Activated CD4-positive, alpha-beta memory T cell treated with anti-CD3 and anti-CD28 coated beads for 36 hours (primary cell): ENCODE measurements around the gene ZNF316. TPM values are rescaled to one million over a fixed set of nuclear protein-coding genes. Genes with fewer than 3 reads are reported as not detected.

ENCODE experiments used
- CTCF ChIA-PET: fragments of 350-600 bp; sonication (Branson Sonifier 250); formaldehyde crosslinking; loops from one replicate; lab custom pipeline; 2021; ENCODE audit warnings: antibody characterized with exemption, inconsistent platforms; lab: Charles Lee
- POLR2A ChIA-PET: fragments of 350-600 bp; sonication (Branson Sonifier 250); formaldehyde crosslinking; loops from one replicate; lab custom pipeline; 2021; ENCODE audit warnings: antibody characterized with exemption; lab: Charles Lee
- DNase-seq: peaks from one replicate; pipeline ENCODE4 v3.0.0-alpha.2; 2020
- H3K27ac Mint-ChIP-seq: one replicate; pipeline ENCODE4 v1.8.0; 2021; ENCODE audit warnings: mixed read lengths
- H3K27me3 Mint-ChIP-seq: one replicate; pipeline ENCODE4 v1.8.0; 2021; ENCODE audit warnings: mixed read lengths
- H3K36me3 Mint-ChIP-seq: one replicate; pipeline ENCODE4 v1.8.0; 2021; ENCODE audit warnings: mixed read lengths
- H3K4me1 Mint-ChIP-seq: one replicate; pipeline ENCODE4 v1.8.0; 2021; ENCODE audit warnings: low read depth, mixed read lengths
- H3K4me3 Mint-ChIP-seq: one replicate; pipeline ENCODE4 v1.8.0; 2021; ENCODE audit warnings: mild to moderate bottlenecking, mixed read lengths
- H3K9me3 Mint-ChIP-seq: one replicate; pipeline ENCODE4 v1.8.0; 2021; ENCODE audit warnings: mixed read lengths
- intact Hi-C: fragments of 100-400 bp; cut with micrococcal nuclease; formaldehyde crosslinking; loops from one replicate; pipeline ENCODE4 v1.15.1; 2023
- total RNA-seq, 2 experiments: library from RNA; stranded (reverse); gene quantifications; one replicate each; pipeline ENCODE4 v1.2.3, GENCODE V29; 2021

ZNF316 gene
- total RNA-seq, result 10 to 100 TPM; 19.7 to 21.7 TPM

GRCh38 chr7:6636741-6637543, at the start of gene ZNF316:
Gene ZNF316, plus strand, starts transcription at chr7:6637318. Its CDS starts 5,092 bp downstream, at chr7:6642410.
- Mint-ChIP-seq H3K36me3 (peaks cover 18% of the 10 kb centered on the region), H3K27me3 (no peaks in the 10 kb centered on the region)

GRCh38 chr7:6588566-6588965, 48.6 kb upstream of the ZNF316 start:
- ChIA-PET CTCF (interaction anchor here (0.9 to 2.1 kb wide), 4 partner anchors 10 to 732 kb away, joined by 3 to 9 read pairs (median 5); partner anchors contain the start of gene ZDHHC4), POLR2A (no interaction called here)
- H3K36me3 Mint-ChIP-seq, result peaks cover 25% of the 10 kb centered on the region
- H3K9me3 Mint-ChIP-seq, result no peaks in the 10 kb centered on the region
- H3K27me3 Mint-ChIP-seq, result no peaks in the 10 kb centered on the region
- H3K27ac Mint-ChIP-seq, result no peak overlapping the region
- no peak overlapping the region for H3K4me3 Mint-ChIP-seq
- no peak for DNase-seq
- intact Hi-C loops, result no loop called here
- peaks cover 15% of the 10 kb centered on the region for H3K4me1 Mint-ChIP-seq

More at GRCh38 chr7:6636741-6637543, at the start of gene ZNF316:
- no peaks in the 10 kb centered on the region for H3K9me3 Mint-ChIP-seq
- H3K4me1 Mint-ChIP-seq, result peaks cover 30% of the 10 kb centered on the region
- H3K4me3 Mint-ChIP-seq, result peak within 1 kb of the TSS; percentile 82
- ChIA-PET POLR2A (interaction anchor here (0.7 kb wide), 1 partner anchor 47 kb away, joined by 3 read pairs; the partner anchor contains the start of gene INTS15), CTCF (no interaction called here)
- intact Hi-C loops, result loop anchor here (1.0 kb wide), 1 partner anchor 47 kb away; the partner anchor contains the start of gene INTS15
- peak; percentile 62 for DNase-seq
- peak within 1 kb of the TSS; percentile 77 for H3K27ac Mint-ChIP-seq

GRCh38 chr7:6589151-6589828, 47.8 kb upstream of the ZNF316 start:
- Mint-ChIP-seq H3K4me3 (peak overlapping the region; percentile 62), H3K27ac (no peak overlapping the region), H3K27me3 (no peaks in the 10 kb centered on the region), H3K4me1 (peaks cover 15% of the 10 kb centered on the region), H3K9me3 (no peaks in the 10 kb centered on the region), H3K36me3 (peaks cover 25% of the 10 kb centered on the region)
- CTCF ChIA-PET, result interaction anchor here (0.9 to 2.1 kb wide), 7 partner anchors 8 to 732 kb away, joined by 3 to 24 read pairs (median 4); partner anchors contain the start of gene ZDHHC4
- POLR2A ChIA-PET, result interaction anchor here (0.8 to 1.4 kb wide), 3 partner anchors 11 to 48 kb away, joined by 3 to 5 read pairs (median 3); partner anchors contain the start of genes ZDHHC4 and ZNF316
- no peak for DNase-seq
- intact Hi-C loops, result no loop called here

GRCh38 chr7:6589829-6590644, 47.1 kb upstream of the ZNF316 start, which contains the start of gene INTS15:
Gene INTS15, plus strand, starts transcription at chr7:6590021. Its CDS starts 263 bp downstream, at chr7:6590284.
- CTCF ChIA-PET, result interaction anchor here (0.6 to 3.1 kb wide), 12 partner anchors 9 to 733 kb away, joined by 3 to 24 read pairs (median 4); partner anchors contain the start of gene ZDHHC4
- Mint-ChIP-seq H3K4me1 (peaks cover 16% of the 10 kb centered on the region), H3K4me3 (peak within 1 kb of the TSS; percentile 81), H3K9me3 (no peaks in the 10 kb centered on the region), H3K36me3 (peaks cover 21% of the 10 kb centered on the region), H3K27me3 (no peaks in the 10 kb centered on the region), H3K27ac (peak within 1 kb of the TSS; percentile 59)
- POLR2A ChIA-PET, result interaction anchor here (0.8 to 1.4 kb wide), 3 partner anchors 12 to 47 kb away, joined by 3 to 5 read pairs (median 3); partner anchors contain the start of genes ZDHHC4 and ZNF316
- DNase-seq, result peak; percentile 84
- intact Hi-C loops, result loop anchor here (1.0 to 10.0 kb wide), 3 partner anchors 13 to 115 kb away; partner anchors contain the start of genes ZDHHC4, ZNF12 and ZNF316

GRCh38 chr7:6590645-6591110, 46.4 kb upstream of the ZNF316 start:
- POLR2A ChIA-PET, result interaction anchor here (0.6 to 1.3 kb wide), 2 partner anchors 13 to 150 kb away, joined by 3 to 5 read pairs; partner anchors contain the start of gene ZDHHC4
- intact Hi-C loops, result loop anchor here (1.0 to 10.0 kb wide), 3 partner anchors 13 to 114 kb away; partner anchors contain the start of genes ZDHHC4, ZNF12 and ZNF316
- Mint-ChIP-seq H3K4me3 (peak overlapping the region; percentile 81), H3K27ac (peak overlapping the region; percentile 59), H3K36me3 (peaks cover 21% of the 10 kb centered on the region), H3K4me1 (peaks cover 16% of the 10 kb centered on the region), H3K9me3 (no peaks in the 10 kb centered on the region), H3K27me3 (no peaks in the 10 kb centered on the region)
- CTCF ChIA-PET, result interaction anchor here (0.6 to 3.1 kb wide), 9 partner anchors 10 to 734 kb away, joined by 3 to 24 read pairs (median 4); partner anchors contain the start of gene ZDHHC4
- no peak for DNase-seq

- Mint-ChIP-seq H3K36me3 (peaks cover 29% of the 10 kb centered on the region), H3K27ac (no peak overlapping the region), H3K27me3 (no peaks in the 10 kb centered on the region), H3K9me3 (no peaks in the 10 kb centered on the region), H3K4me1 (no peaks in the 10 kb centered on the region), H3K4me3 (no peak overlapping the region)
- POLR2A ChIA-PET, result no interaction called here
- CTCF ChIA-PET, result no interaction called here
- intact Hi-C loops, result no loop called here
- no peak for DNase-seq
Measured at GRCh38 chr7:6600093-6600492, 37.0 kb upstream of the ZNF316 start.

- Mint-ChIP-seq H3K27ac (no peak overlapping the region), H3K27me3 (no peaks in the 10 kb centered on the region), H3K4me1 (no peaks in the 10 kb centered on the region), H3K4me3 (no peak overlapping the region), H3K9me3 (no peaks in the 10 kb centered on the region), H3K36me3 (peaks cover 21% of the 10 kb centered on the region)
- ChIA-PET POLR2A (no interaction called here), CTCF (interaction anchor here (0.9 kb wide), 1 partner anchor 17 kb away, joined by 3 read pairs; no protein-coding TSS in a partner anchor)
- intact Hi-C loops, result no loop called here
- DNase-seq, result no peak
Measured at GRCh38 chr7:6604458-6604857, 32.7 kb upstream of the ZNF316 start.

GRCh38 chr7:6606866-6607583, 30.1 kb upstream of the ZNF316 start:
- no peaks in the 10 kb centered on the region for H3K9me3 Mint-ChIP-seq
- peaks cover 17% of the 10 kb centered on the region for H3K36me3 Mint-ChIP-seq
- DNase-seq, result no peak
- H3K4me1 Mint-ChIP-seq, result no peaks in the 10 kb centered on the region
- intact Hi-C loops, result no loop called here
- no peak overlapping the region for H3K4me3 Mint-ChIP-seq
- ChIA-PET CTCF (interaction anchor here (1.0 kb wide), 1 partner anchor 80 kb away, joined by 3 read pairs; no protein-coding TSS in a partner anchor), POLR2A (no interaction called here)
- no peak overlapping the region for H3K27ac Mint-ChIP-seq
- no peaks in the 10 kb centered on the region for H3K27me3 Mint-ChIP-seq

GRCh38 chr7:6607651-6608051, 29.5 kb upstream of the ZNF316 start:
- POLR2A ChIA-PET, result no interaction called here
- peaks cover 14% of the 10 kb centered on the region for H3K36me3 Mint-ChIP-seq

GRCh38 chr7:6608081-6608480, 29.0 kb upstream of the ZNF316 start:
- Mint-ChIP-seq H3K9me3 (no peaks in the 10 kb centered on the region), H3K36me3 (peaks cover 14% of the 10 kb centered on the region), H3K27me3 (peaks cover 4% of the 10 kb centered on the region), H3K4me1 (no peaks in the 10 kb centered on the region), H3K27ac (no peak overlapping the region), H3K4me3 (no peak overlapping the region)
- DNase-seq, result no peak
- ChIA-PET POLR2A (no interaction called here), CTCF (no interaction called here)
- intact Hi-C loops, result no loop called here

More at GRCh38 chr7:6607651-6608051, 29.5 kb upstream of the ZNF316 start:
- no peaks in the 10 kb centered on the region for H3K4me1 Mint-ChIP-seq
- CTCF ChIA-PET, result interaction anchor here (1.0 kb wide), 1 partner anchor 80 kb away, joined by 3 read pairs; no protein-coding TSS in a partner anchor
- H3K4me3 Mint-ChIP-seq, result no peak overlapping the region
- no peak for DNase-seq
- no peaks in the 10 kb centered on the region for H3K9me3 Mint-ChIP-seq
- peaks cover 1% of the 10 kb centered on the region for H3K27me3 Mint-ChIP-seq
- intact Hi-C loops, result no loop called here
- H3K27ac Mint-ChIP-seq, result no peak overlapping the region
